Mesothelial cell of epicardium (in vitro differentiated cells): ENCODE data around the gene WLS. TPM values are rescaled to one million over a fixed set of nuclear protein-coding genes. Genes with fewer than 3 reads are reported as not detected.

Experiments used
- DNase-seq, 2 experiments: peaks; one replicate each; pipeline ENCODE4 v3.0.0; 2021; ENCODE audit warnings: low spot score in 2 of 2; ENCODE audit not compliant: unreplicated experiment in 2 of 2
- H3K27ac Mint-ChIP-seq: 2 replicates; pipeline ENCODE4 v1.8.0; 2021; ENCODE audit warnings: mixed read lengths
- H3K27me3 Mint-ChIP-seq: 2 replicates; pipeline ENCODE4 v1.8.0; 2021; ENCODE audit warnings: low read depth, mixed read lengths
- H3K36me3 Mint-ChIP-seq: 2 replicates; pipeline ENCODE4 v1.8.0; 2021; ENCODE audit warnings: mixed read lengths
- H3K4me1 Mint-ChIP-seq: 2 replicates; pipeline ENCODE4 v1.8.0; 2021; ENCODE audit warnings: mixed read lengths
- H3K4me3 Mint-ChIP-seq: 2 replicates; pipeline ENCODE4 v1.8.0; 2021; ENCODE audit warnings: mild to moderate bottlenecking, moderate library complexity, mixed read lengths
- H3K9me3 Mint-ChIP-seq: 2 replicates; pipeline ENCODE4 v1.8.0; 2021; ENCODE audit warnings: mixed read lengths
- total RNA-seq: library from RNA; stranded (reverse); gene quantifications from 3 replicates; pipeline ENCODE4 v1.2.1, GENCODE V29; 2021
- TF ChIP-seq, protein P1 (sequence below): fragments of 200-600 bp; sonication (generic); IDR thresholded peaks from one replicate; pipeline ENCODE4 v1.5.0; 2021; ENCODE audit warnings: antibody characterized with exemption; ENCODE audit not compliant: unreplicated experiment

WLS gene
- total RNA-seq, 1 donor from 2014 or later: 225 TPM

DNA sequence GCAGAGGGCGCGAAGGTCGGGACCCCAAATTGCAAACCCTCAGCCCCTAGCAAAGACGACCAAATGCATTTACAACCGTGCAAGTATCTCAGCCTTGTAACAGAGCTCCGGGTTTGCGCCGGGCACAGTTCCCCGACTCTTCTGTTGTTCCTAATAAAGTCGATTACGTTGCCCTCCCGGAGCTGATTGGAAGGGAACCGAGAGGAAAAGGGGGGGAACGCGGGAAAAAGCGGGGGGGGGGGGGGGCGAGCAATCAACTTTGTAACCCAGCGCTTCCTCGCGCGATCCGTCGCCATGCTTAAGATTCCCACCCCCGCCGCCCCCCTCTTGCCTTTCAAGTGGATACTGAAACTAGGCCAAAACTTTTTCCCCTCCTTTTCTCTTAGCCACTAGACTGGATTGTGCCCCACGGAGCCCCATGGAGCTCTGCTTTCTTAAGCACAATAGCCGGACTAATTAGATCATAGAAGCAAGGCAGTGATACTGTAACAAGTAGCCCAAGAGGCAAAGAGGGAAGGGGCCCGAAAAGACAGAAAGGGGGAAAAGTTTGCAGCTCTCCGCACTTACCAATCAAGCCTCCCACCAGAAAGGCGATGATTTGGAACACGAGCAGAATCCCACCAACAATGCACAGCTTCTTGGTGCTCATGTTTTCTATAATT, 565 bp downstream of the WLS start:
- Mint-ChIP-seq H3K4me3 (peak overlapping the region; percentile 93), H3K9me3 (no peaks in the 10 kb centered on the region), H3K27me3 (no peaks in the 10 kb centered on the region), H3K27ac (peak overlapping the region; percentile 97), H3K36me3 (peaks cover 1% of the 10 kb centered on the region), H3K4me1 (peaks cover 34% of the 10 kb centered on the region)
- DNase-seq: peak; percentile 20 to 52
- TF ChIP-seq, protein P1, sequence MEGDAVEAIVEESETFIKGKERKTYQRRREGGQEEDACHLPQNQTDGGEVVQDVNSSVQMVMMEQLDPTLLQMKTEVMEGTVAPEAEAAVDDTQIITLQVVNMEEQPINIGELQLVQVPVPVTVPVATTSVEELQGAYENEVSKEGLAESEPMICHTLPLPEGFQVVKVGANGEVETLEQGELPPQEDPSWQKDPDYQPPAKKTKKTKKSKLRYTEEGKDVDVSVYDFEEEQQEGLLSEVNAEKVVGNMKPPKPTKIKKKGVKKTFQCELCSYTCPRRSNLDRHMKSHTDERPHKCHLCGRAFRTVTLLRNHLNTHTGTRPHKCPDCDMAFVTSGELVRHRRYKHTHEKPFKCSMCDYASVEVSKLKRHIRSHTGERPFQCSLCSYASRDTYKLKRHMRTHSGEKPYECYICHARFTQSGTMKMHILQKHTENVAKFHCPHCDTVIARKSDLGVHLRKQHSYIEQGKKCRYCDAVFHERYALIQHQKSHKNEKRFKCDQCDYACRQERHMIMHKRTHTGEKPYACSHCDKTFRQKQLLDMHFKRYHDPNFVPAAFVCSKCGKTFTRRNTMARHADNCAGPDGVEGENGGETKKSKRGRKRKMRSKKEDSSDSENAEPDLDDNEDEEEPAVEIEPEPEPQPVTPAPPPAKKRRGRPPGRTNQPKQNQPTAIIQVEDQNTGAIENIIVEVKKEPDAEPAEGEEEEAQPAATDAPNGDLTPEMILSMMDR: no peak

DNA sequence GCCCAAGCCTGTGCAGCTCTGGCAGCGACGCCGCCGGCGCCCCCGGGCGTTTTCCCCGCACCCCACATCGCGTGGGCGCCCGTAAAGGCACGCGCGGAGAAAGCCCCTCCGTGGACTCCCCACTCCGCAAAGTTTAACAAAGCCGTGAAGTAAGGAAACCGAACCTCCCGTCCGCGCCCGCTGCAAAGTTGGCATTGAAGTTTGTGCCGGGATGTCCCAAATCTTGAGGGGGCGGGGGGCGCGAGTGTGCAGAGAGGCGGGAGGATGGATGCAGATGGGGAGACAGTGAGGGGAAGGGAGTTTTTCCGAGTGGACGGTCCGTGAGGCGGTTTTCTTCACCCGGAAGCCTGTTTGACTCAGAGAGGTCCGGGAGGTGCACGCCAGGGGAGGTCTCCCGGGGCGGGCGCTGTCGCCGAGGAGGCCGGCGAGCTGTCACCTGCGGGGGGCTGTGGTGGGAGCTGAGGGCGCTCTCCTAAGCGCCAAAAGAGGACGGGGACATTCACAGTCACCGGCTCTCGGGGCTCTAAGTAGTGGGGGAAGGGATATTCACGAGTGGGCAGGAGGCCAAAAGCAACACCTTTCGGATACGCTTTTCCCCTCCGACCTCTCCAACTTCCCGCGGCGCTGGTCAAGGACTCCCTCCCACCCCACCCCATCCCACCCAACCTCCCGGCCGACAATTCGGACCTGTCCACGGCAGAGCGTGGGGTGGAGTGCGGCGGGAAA, 1.3 kb downstream of the WLS start:
- Mint-ChIP-seq H3K27ac (peak overlapping the region; percentile 97), H3K4me1 (peaks cover 38% of the 10 kb centered on the region), H3K9me3 (no peaks in the 10 kb centered on the region), H3K36me3 (peaks cover 5% of the 10 kb centered on the region), H3K27me3 (no peaks in the 10 kb centered on the region), H3K4me3 (peak overlapping the region; percentile 93)
- TF ChIP-seq, protein P1: no peak
- DNase-seq: peak; percentile 21 to 45

DNA sequence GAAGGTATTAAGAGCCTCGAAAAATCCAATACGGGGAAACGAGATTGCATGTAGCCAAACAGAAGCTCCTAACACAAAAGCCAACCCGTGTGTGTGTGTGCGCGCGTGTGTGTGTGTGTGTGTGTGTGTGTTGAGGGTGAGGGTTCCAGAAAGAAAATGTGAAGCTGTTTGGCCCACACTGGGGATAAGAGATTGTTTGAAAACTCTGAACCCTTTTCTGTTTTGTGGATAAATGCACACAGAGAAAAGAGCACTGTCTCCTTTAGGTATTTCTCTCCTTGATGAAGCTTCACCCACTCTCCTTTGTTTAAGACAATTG, 1.9 kb downstream of the WLS start:
- Mint-ChIP-seq H3K4me3 (peak overlapping the region; percentile 93), H3K4me1 (peaks cover 38% of the 10 kb centered on the region), H3K36me3 (peaks cover 5% of the 10 kb centered on the region), H3K27ac (peak overlapping the region; percentile 96), H3K9me3 (no peaks in the 10 kb centered on the region), H3K27me3 (no peaks in the 10 kb centered on the region)
- DNase-seq: no peak
- TF ChIP-seq, protein P1: no peak

DNA sequence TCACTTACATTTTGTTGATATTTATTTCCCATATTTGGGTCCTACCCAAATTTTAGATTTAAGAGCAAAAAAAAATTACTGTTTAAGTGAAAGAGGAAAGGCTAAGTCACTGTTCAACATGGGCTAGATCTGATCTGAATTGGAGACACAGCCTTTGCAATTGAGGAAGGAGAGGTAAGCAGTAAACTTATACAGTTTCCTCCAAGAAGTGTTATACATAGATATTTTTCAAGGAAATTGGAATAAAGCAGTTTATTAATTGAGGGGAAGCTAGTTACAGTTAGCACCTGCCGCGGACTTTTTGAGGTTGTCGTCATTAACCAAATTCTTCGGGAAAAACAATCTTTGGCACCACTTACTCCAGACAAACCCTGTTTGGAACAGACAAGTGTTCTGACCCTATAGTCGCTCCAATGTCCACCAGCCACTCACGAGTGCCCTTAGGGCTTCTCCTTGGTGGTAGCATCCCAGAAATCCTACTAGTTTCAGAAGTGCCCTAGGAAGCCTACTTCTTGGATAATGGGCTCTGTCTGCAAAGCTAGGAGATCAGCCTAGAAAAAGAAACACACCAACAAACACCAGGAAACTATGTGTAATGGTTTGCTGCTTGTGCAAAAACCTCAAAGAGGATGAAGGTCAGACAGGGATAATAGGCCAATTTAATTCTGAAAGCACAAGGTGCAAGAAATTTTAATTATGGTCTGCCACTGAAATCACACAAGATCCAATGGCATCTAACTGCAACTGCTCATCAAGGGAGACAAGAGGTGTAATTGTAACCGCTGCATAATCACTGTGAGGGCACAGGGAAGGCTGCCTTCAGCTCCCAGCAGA, 2.5 kb downstream of the WLS start:
- peaks cover 5% of the 10 kb centered on the region for H3K36me3 Mint-ChIP-seq
- peaks cover 38% of the 10 kb centered on the region for H3K4me1 Mint-ChIP-seq
- TF ChIP-seq, protein P1: no peak
- H3K9me3 Mint-ChIP-seq: no peaks in the 10 kb centered on the region
- DNase-seq: no peak
- H3K27me3 Mint-ChIP-seq: no peaks in the 10 kb centered on the region
- peak overlapping the region; percentile 93 for H3K4me3 Mint-ChIP-seq
- H3K27ac Mint-ChIP-seq: peak overlapping the region; percentile 96

DNA sequence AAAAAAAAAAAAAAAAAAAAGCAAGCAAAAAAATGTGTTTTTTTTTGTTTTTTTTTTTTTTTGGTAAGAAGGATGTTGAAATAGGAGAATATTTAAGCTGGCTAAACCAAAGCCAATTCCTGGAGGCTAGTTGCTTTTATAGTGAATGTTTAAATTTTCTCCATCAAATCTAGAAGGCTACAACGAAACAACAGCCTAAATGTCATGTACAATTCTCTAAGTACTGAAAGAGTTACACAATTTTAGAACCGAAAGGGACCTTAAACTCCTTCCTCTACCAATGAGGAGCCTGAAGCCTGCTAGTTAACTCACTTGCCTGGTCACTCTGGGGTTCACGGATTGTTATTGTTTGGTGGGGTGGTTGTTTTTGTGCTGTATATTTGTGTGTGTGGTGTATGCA, 3.5 kb downstream of the WLS start:
- peak overlapping the region; percentile 93 for H3K4me3 Mint-ChIP-seq
- H3K27ac Mint-ChIP-seq: peak overlapping the region; percentile 90
- no peaks in the 10 kb centered on the region for H3K27me3 Mint-ChIP-seq
- peaks cover 5% of the 10 kb centered on the region for H3K36me3 Mint-ChIP-seq
- peaks cover 39% of the 10 kb centered on the region for H3K4me1 Mint-ChIP-seq
- TF ChIP-seq, protein P1: no peak
- no peaks in the 10 kb centered on the region for H3K9me3 Mint-ChIP-seq
- DNase-seq: no peak
